ENCODE measurements around the gene KSR1. TPM values are rescaled to one million over a fixed set of nuclear protein-coding genes. Genes with fewer than 3 reads are reported as not detected.

The KSR1 gene
- polyA plus RNA-seq, 1 donor from 2014 or later: 9.2 TPM

DNA sequence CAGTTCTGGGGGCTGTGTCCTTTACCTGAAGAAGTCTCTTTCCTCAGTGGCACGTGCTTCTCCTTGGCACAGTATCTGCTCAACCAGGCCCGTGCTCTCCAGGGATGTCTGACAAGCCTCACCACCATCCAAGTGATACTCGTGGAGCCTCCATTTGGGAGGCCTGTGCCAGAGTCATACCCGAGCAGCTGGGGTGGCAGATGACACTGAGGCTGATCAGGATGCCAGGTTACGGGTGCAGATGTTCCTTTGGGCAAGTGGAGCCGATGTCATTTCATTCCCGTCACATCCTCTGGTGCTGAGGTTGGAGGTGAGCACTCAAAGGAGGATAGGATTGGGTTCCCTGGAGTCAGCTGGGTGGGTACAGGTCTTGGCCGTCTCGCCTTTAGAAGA, 87.2 kb downstream of the KSR1 start:
- no peaks in the 10 kb centered on the region for H3F3A ChIP-seq (ENCODE audit: insufficient read depth, low read length, poor library complexity, severe bottlenecking)
- no peaks in the 10 kb centered on the region for H3K9me3 ChIP-seq (ENCODE audit: low read length)
- H3K79me2 ChIP-seq (replicated peaks; ENCODE audit: insufficient read depth, low read length): no peaks in the 10 kb centered on the region
- no peak overlapping the region for H2AFZ ChIP-seq (ENCODE audit: low read depth, low read length)
- H3K9ac ChIP-seq (ENCODE audit: low read length): no peak overlapping the region
- no peak overlapping the region for H3K4me3 ChIP-seq (ENCODE audit: low read length)
- no peaks in the 10 kb centered on the region for H3K9me2 ChIP-seq (ENCODE audit: insufficient read depth, low read length)
- H3K27me3 ChIP-seq (ENCODE audit: insufficient read depth, low read depth, low read length): no peaks in the 10 kb centered on the region
- H3K4me2 ChIP-seq (ENCODE audit: low read length): no peak overlapping the region
- no peaks in the 10 kb centered on the region for H4K20me1 ChIP-seq (ENCODE audit: insufficient read depth)
- H3K27ac ChIP-seq (ENCODE audit: low read length): no peak overlapping the region
- no peaks in the 10 kb centered on the region for H3K36me3 ChIP-seq (ENCODE audit: insufficient read depth, low read length)
- TF ChIP-seq, protein P1, sequence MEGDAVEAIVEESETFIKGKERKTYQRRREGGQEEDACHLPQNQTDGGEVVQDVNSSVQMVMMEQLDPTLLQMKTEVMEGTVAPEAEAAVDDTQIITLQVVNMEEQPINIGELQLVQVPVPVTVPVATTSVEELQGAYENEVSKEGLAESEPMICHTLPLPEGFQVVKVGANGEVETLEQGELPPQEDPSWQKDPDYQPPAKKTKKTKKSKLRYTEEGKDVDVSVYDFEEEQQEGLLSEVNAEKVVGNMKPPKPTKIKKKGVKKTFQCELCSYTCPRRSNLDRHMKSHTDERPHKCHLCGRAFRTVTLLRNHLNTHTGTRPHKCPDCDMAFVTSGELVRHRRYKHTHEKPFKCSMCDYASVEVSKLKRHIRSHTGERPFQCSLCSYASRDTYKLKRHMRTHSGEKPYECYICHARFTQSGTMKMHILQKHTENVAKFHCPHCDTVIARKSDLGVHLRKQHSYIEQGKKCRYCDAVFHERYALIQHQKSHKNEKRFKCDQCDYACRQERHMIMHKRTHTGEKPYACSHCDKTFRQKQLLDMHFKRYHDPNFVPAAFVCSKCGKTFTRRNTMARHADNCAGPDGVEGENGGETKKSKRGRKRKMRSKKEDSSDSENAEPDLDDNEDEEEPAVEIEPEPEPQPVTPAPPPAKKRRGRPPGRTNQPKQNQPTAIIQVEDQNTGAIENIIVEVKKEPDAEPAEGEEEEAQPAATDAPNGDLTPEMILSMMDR (IDR thresholded peaks at IDR 0.05; ENCODE audit: poor library complexity, severe bottlenecking): no peak
- TF ChIP-seq POLR2AphosphoS5 (IDR thresholded peaks at IDR 0.05) (no peak), EP300 (conservative IDR thresholded peaks at IDR 0.05; ENCODE audit: poor library complexity, severe bottlenecking) (no peak), EZH2 (IDR thresholded peaks at IDR 0.05; ENCODE audit: borderline replicate concordance, insufficient read depth, low read length, poor library complexity, severe bottlenecking) (no peak), SMC3 (conservative IDR thresholded peaks at IDR 0.05; ENCODE audit: poor library complexity) (no peak), TAF1 (IDR thresholded peaks at IDR 0.05; ENCODE audit: low read depth) (no peak), RAD21 (conservative IDR thresholded peaks at IDR 0.05) (no peak)
- TF ChIP-seq, protein P2, sequence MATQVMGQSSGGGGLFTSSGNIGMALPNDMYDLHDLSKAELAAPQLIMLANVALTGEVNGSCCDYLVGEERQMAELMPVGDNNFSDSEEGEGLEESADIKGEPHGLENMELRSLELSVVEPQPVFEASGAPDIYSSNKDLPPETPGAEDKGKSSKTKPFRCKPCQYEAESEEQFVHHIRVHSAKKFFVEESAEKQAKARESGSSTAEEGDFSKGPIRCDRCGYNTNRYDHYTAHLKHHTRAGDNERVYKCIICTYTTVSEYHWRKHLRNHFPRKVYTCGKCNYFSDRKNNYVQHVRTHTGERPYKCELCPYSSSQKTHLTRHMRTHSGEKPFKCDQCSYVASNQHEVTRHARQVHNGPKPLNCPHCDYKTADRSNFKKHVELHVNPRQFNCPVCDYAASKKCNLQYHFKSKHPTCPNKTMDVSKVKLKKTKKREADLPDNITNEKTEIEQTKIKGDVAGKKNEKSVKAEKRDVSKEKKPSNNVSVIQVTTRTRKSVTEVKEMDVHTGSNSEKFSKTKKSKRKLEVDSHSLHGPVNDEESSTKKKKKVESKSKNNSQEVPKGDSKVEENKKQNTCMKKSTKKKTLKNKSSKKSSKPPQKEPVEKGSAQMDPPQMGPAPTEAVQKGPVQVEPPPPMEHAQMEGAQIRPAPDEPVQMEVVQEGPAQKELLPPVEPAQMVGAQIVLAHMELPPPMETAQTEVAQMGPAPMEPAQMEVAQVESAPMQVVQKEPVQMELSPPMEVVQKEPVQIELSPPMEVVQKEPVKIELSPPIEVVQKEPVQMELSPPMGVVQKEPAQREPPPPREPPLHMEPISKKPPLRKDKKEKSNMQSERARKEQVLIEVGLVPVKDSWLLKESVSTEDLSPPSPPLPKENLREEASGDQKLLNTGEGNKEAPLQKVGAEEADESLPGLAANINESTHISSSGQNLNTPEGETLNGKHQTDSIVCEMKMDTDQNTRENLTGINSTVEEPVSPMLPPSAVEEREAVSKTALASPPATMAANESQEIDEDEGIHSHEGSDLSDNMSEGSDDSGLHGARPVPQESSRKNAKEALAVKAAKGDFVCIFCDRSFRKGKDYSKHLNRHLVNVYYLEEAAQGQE (IDR thresholded peaks at IDR 0.05; ENCODE audit: borderline replicate concordance): no peak

DNA sequence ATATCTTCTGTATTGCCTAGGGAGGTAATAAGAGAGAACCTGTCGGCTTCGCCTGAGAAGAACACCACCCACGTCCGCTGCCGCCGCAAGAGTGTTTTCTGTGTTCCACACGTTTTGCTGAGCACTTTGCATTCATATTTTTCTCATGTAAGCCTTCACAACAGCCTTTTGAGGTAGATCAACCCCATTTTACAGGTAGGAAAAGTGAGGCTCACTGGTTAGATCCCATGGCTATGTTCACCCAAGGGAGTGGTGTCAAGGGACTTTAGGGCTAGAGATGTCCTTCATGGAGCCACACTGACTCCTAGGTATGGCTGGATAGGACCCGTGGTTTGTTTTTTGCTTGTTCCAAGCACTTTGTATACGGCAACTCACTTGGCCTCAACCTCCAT, 87.7 kb downstream of the KSR1 start:
- Histone ChIP-seq H4K20me1 (ENCODE audit: insufficient read depth) (no peaks in the 10 kb centered on the region), H3K9me2 (ENCODE audit: insufficient read depth, low read length) (no peaks in the 10 kb centered on the region), H3K27ac (ENCODE audit: low read length) (no peak overlapping the region), H2AFZ (ENCODE audit: low read depth, low read length) (no peak overlapping the region), H3K27me3 (ENCODE audit: insufficient read depth, low read depth, low read length) (no peaks in the 10 kb centered on the region), H3K79me2 (replicated peaks; ENCODE audit: insufficient read depth, low read length) (no peaks in the 10 kb centered on the region), H3K4me3 (ENCODE audit: low read length) (no peak overlapping the region), H3K4me2 (ENCODE audit: low read length) (no peak overlapping the region), H3K36me3 (ENCODE audit: insufficient read depth, low read length) (no peaks in the 10 kb centered on the region), H3F3A (ENCODE audit: insufficient read depth, low read length, poor library complexity, severe bottlenecking) (no peaks in the 10 kb centered on the region), H3K9me3 (ENCODE audit: low read length) (no peaks in the 10 kb centered on the region), H3K9ac (ENCODE audit: low read length) (no peak overlapping the region)
- no peak for TF ChIP-seq POLR2AphosphoS5 (IDR thresholded peaks at IDR 0.05)
- TF ChIP-seq SMC3 (conservative IDR thresholded peaks at IDR 0.05; ENCODE audit: poor library complexity): no peak
- TF ChIP-seq, protein P2 (IDR thresholded peaks at IDR 0.05; ENCODE audit: borderline replicate concordance): no peak
- no peak for TF ChIP-seq RAD21 (conservative IDR thresholded peaks at IDR 0.05)
- TF ChIP-seq EP300 (conservative IDR thresholded peaks at IDR 0.05; ENCODE audit: poor library complexity, severe bottlenecking): no peak
- no peak for TF ChIP-seq MXI1 (conservative IDR thresholded peaks at IDR 0.05; ENCODE audit: poor library complexity, severe bottlenecking)
- TF ChIP-seq, protein P1 (IDR thresholded peaks at IDR 0.05; ENCODE audit: poor library complexity, severe bottlenecking): no peak
- TF ChIP-seq EZH2 (IDR thresholded peaks at IDR 0.05; ENCODE audit: borderline replicate concordance, insufficient read depth, low read length, poor library complexity, severe bottlenecking): no peak
- TF ChIP-seq TAF1 (IDR thresholded peaks at IDR 0.05; ENCODE audit: low read depth): no peak
